K562 (cell line): ENCODE data around the gene EPB41L2. TPM values are rescaled to one million over a fixed set of nuclear protein-coding genes. Genes with fewer than 3 reads are reported as not detected.
A peak's percentile ranks its signal among the peaks of the same experiment; 100 is the strongest.
"Not testable (repeated sequence)": the region's sequence is repeated elsewhere in the genome, so short reads cannot be mapped to it uniquely, and the experiment has no call there.

Experiments used
- ATAC-seq: fragments of 200-7000 bp; cut with Tn5 transposase; 3 replicates; pipeline ENCODE4 v1.9.1; 2020; ENCODE audit warnings: moderate library complexity
- BruUV-seq: library from RNA; stranded (reverse); fragments of 400-500 nt; replicated peaks from 2 replicates; lab custom pipeline; 2021; lab: Mats Ljungman, UMichigan
- CTCF ChIA-PET: fragments of 300-600 bp; formaldehyde crosslinking; extraction: SDS; loops from one replicate; lab custom pipeline; 2021; ENCODE audit warnings: low intra/inter-chr PET ratio; lab: Yijun Ruan, JAX
- POLR2A ChIA-PET: fragments of 300-600, 350-650 bp; sonication (Branson Sonifier 250); formaldehyde crosslinking; extraction: SDS; loops from one replicate; lab custom pipeline; 2021; ENCODE audit warnings: antibody characterized with exemption, inconsistent platforms; lab: Yijun Ruan, JAX
- DNase-seq, 4 experiments: peaks; one replicate each; pipeline versions ENCODE4 v3.0.0 to v3.0.0-alpha.2; 2011 to 2018; ENCODE audit warnings: low spot score in 3 of 4, mixed read lengths in 3 of 4; ENCODE audit errors: extremely low read depth in 1 of 4
- FAIRE-seq: peaks from 2 replicates; lab custom pipeline; 2011; peaks lifted over from hg19 to GRCh38; lab: Jason Lieb, UNC
- H2AFZ ChIP-seq: 2 replicates; pipeline ENCODE4 v1.6.0; 2011; ENCODE audit warnings: low read depth, low read length, control low read depth, inconsistent platforms
- H3K27ac ChIP-seq: fragments of 200-600 bp; 3 replicates; pipeline ENCODE4 v1.8.0; 2011; ENCODE audit warnings: low read depth, mild to moderate bottlenecking, control low read depth, inconsistent platforms, low read length, moderate library complexity, mixed read lengths; ENCODE audit errors: extremely low read depth
- H3K27me3 ChIP-seq, 2 experiments: fragments of 300-600 bp in 1 of 2; 2 replicates in 1 of 2; 3 replicates in 1 of 2; pipeline versions ENCODE4 v1.6.0 to v1.8.0; 2011; ENCODE audit warnings: inconsistent platforms in 2 of 2, low read length in 2 of 2, mild to moderate bottlenecking in 1 of 2, mixed read lengths in 1 of 2, moderate library complexity in 1 of 2; ENCODE audit not compliant: control insufficient read depth in 2 of 2, insufficient read depth in 2 of 2
- H3K36me3 ChIP-seq: fragments of 300-600 bp; 3 replicates; pipeline ENCODE4 v1.8.0; 2011; ENCODE audit warnings: mild to moderate bottlenecking, low read length, inconsistent platforms; ENCODE audit not compliant: control insufficient read depth, insufficient read depth
- H3K4me1 ChIP-seq, 2 experiments: fragments of 200-600 bp in 1 of 2; replicated peaks in 1 of 2; 2 replicates in 1 of 2; 3 replicates in 1 of 2; pipeline versions ENCODE4 v1.5.1 to v1.8.0; 2011; ENCODE audit warnings: inconsistent platforms in 2 of 2, low read length in 2 of 2, mild to moderate bottlenecking in 1 of 2, mixed read lengths in 1 of 2, moderate library complexity in 1 of 2; ENCODE audit not compliant: control insufficient read depth in 2 of 2, insufficient read depth in 2 of 2
- H3K4me2 ChIP-seq: 2 replicates; pipeline ENCODE4 v1.6.1; 2011; ENCODE audit warnings: low read length, control low read depth, inconsistent platforms, mixed read lengths; ENCODE audit not compliant: insufficient read depth
- H3K4me3 ChIP-seq: fragments of 200-600 bp; sonication (generic), shearing (Covaris generic); 2 replicates; pipeline ENCODE4 v1.5.1; 2016; ENCODE audit warnings: control low read depth, inconsistent platforms
- H3K79me2 ChIP-seq: fragments of 200-600 bp; 3 replicates; pipeline ENCODE4 v1.8.0; 2011; ENCODE audit warnings: low read length, inconsistent platforms; ENCODE audit not compliant: control insufficient read depth, insufficient read depth
- H3K9ac ChIP-seq, 2 experiments: 2 replicates each; pipeline versions ENCODE4 v1.6.0 to v1.6.1; 2011; ENCODE audit warnings: low read depth in 2 of 2, low read length in 2 of 2, control low read depth in 1 of 2, inconsistent platforms in 1 of 2, mild to moderate bottlenecking in 1 of 2, mixed read lengths in 1 of 2; ENCODE audit not compliant: insufficient read depth in 1 of 2
- H3K9me1 ChIP-seq: one replicate; pipeline ENCODE4 v1.6.0; 2011; ENCODE audit warnings: inconsistent platforms, mild to moderate bottlenecking, low read length, moderate library complexity; ENCODE audit not compliant: control insufficient read depth, insufficient read depth
- H3K9me3 ChIP-seq: replicated peaks from 2 replicates; pipeline ENCODE4 v1.5.1; 2011; ENCODE audit warnings: low read depth, low read length, inconsistent platforms; ENCODE audit not compliant: control insufficient read depth, insufficient read depth
- H4K20me1 ChIP-seq: replicated peaks from 2 replicates; pipeline ENCODE4 v1.6.1; 2011; ENCODE audit warnings: low read length, inconsistent platforms, mixed read lengths; ENCODE audit not compliant: control insufficient read depth, insufficient read depth
- HNRNPLL ChIP-seq: fragments of 200-400 bp; formaldehyde crosslinking; IDR thresholded peaks from 2 replicates; pipeline ENCODE4 v1.6.1; 2017; ENCODE audit warnings: low read length, low read depth, mild to moderate bottlenecking; ENCODE audit not compliant: poor library complexity, severe bottlenecking
- SP1 ChIP-seq: sonication (generic); formaldehyde crosslinking; IDR thresholded peaks from 2 replicates; pipeline ENCODE4 v1.8.1; 2022; ENCODE audit warnings: mild to moderate bottlenecking, missing genetic modification reagents
- ZNF140 ChIP-seq: fragments of 250-450 bp; sonication (Bioruptor Pico); IDR thresholded peaks from 2 replicates; pipeline ENCODE4 v1.8.0; 2021; ENCODE audit warnings: moderate library complexity, mild to moderate bottlenecking, inconsistent platforms
- WGBS: fragments of 100-300 bp; shearing (Covaris generic); methylation state at CpG from one replicate; pipeline ENCODE4 v1.1.6; 2016; ENCODE audit warnings: low coverage, mixed read lengths; ENCODE audit not compliant: insufficient coverage; ENCODE audit errors: missing lambda C conversion rate; 5-methylcytosine and 5-hydroxymethylcytosine counted together
- in situ Hi-C: fragments of 300-500 bp; cut with MboI; formaldehyde crosslinking; loops from 4 replicates; pipeline ENCODE4 v1.15.0; 2018; ENCODE audit warnings: inconsistent platforms, mixed read lengths
- intact Hi-C: fragments of 100-400 bp; cut with micrococcal nuclease; formaldehyde crosslinking; loops from 2 replicates; pipeline ENCODE4 v1.14.2; 2022
- polyA plus RNA-seq, 8 experiments: library from polyadenylated mRNA; depleted of rRNA in 4 of 8; stranded (reverse) in 5 of 8; unstranded in 3 of 8; fragments of >200 nt; fragmentation: Nextera tagmentation in 2 of 8; fragmentation: Illumina TruSeq in 1 of 8; extraction: Ambion mirVana in 2 of 8; extraction: Trizol in 1 of 8; gene quantifications; 2 replicates each; pipeline versions ENCODE4 v1.2.1 to v1.2.3, GENCODE V29; 2011 to 2014; ENCODE audit warnings: inconsistent platforms in 1 of 8, missing spikeins in 1 of 8
- total RNA-seq, 7 experiments: library from RNA; depleted of rRNA in 6 of 7; stranded (reverse); fragments of >200 nt in 6 of 7; fragmentation: Illumina TruSeq in 2 of 7; extraction: Trizol in 2 of 7; gene quantifications; 2 replicates each; pipeline versions ENCODE4 v1.2.1 to v1.2.3, GENCODE V29; 2011 to 2021; ENCODE audit warnings: low replicate concordance in 1 of 7
- TF ChIP-seq, protein P1 (sequence below): sonication (generic); formaldehyde crosslinking; IDR thresholded peaks from 2 replicates; pipeline ENCODE4 v1.8.0; 2022; ENCODE audit warnings: mild to moderate bottlenecking, missing genetic modification reagents

EPB41L2 gene
- total and polyA plus RNA-seq, 9 of the 15 experiments (the other 6 are each of a cell fraction or from before 2014, with no cell fraction given), result 5.1 to 53.6 (median 25.0) TPM

DNA sequence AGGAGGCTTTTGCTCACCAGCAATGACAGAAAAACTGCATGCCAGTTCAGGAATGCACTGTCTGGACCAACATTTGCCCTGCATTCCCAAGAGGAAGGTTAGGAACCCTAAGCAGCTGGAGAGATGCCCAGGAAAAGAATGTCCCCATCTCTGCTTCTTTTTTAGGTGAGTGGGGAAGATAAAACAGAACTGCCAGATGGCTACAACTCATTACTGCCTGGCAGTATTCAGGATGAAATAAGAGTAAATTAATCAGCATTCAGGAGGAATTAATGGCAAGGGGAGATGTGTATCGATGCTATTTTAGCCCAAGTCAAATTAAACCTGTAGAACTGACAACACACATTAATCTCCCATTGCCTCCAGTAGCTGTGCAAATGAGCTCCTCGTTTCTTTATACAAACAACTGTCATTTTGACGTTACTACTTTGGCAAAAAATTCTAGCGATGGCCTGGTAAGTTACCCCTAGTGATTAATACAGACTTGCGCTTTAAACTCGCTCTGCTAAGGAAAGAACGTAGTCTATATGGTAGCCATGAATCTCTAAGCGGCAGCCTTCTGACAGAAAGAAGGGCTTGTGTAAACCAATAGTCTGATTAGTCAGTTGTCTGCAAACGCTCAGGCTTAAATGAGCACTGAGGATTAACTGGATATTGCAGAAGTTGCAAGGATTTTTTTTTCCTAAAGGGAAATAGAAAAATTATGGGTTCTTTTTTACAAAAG is 252.6 kb downstream of the EPB41L2 start:
- in situ Hi-C loops, result no loop called here
- H3K9me3 ChIP-seq, result no peaks in the 10 kb centered on the region
- H4K20me1 ChIP-seq, result no peaks in the 10 kb centered on the region
- no peak overlapping the region for H3K27ac ChIP-seq
- ATAC-seq, result no peak
- no peak for DNase-seq
- no peak for TF ChIP-seq SP1 (CRISPR knock-in tag)
- TF ChIP-seq, protein P1, sequence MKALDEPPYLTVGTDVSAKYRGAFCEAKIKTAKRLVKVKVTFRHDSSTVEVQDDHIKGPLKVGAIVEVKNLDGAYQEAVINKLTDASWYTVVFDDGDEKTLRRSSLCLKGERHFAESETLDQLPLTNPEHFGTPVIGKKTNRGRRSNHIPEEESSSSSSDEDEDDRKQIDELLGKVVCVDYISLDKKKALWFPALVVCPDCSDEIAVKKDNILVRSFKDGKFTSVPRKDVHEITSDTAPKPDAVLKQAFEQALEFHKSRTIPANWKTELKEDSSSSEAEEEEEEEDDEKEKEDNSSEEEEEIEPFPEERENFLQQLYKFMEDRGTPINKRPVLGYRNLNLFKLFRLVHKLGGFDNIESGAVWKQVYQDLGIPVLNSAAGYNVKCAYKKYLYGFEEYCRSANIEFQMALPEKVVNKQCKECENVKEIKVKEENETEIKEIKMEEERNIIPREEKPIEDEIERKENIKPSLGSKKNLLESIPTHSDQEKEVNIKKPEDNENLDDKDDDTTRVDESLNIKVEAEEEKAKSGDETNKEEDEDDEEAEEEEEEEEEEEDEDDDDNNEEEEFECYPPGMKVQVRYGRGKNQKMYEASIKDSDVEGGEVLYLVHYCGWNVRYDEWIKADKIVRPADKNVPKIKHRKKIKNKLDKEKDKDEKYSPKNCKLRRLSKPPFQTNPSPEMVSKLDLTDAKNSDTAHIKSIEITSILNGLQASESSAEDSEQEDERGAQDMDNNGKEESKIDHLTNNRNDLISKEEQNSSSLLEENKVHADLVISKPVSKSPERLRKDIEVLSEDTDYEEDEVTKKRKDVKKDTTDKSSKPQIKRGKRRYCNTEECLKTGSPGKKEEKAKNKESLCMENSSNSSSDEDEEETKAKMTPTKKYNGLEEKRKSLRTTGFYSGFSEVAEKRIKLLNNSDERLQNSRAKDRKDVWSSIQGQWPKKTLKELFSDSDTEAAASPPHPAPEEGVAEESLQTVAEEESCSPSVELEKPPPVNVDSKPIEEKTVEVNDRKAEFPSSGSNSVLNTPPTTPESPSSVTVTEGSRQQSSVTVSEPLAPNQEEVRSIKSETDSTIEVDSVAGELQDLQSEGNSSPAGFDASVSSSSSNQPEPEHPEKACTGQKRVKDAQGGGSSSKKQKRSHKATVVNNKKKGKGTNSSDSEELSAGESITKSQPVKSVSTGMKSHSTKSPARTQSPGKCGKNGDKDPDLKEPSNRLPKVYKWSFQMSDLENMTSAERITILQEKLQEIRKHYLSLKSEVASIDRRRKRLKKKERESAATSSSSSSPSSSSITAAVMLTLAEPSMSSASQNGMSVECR, result no peak
- TF ChIP-seq HNRNPLL, result peak; percentile 18
- TF ChIP-seq ZNF140 (CRISPR knock-in tag), result no peak
- H3K36me3 ChIP-seq, result no peaks in the 10 kb centered on the region
- H3K79me2 ChIP-seq, result no peaks in the 10 kb centered on the region
- 0% methylated on average over 9 of the region's 9 CpGs for WGBS
- no peak for FAIRE-seq
- H3K9me1 ChIP-seq, result no peaks in the 10 kb centered on the region
- no TSS peak for BruUV-seq
- no peak overlapping the region for H3K4me2 ChIP-seq
- no peak overlapping the region for H3K4me3 ChIP-seq
- intact Hi-C loops, result no loop called here
- H2AFZ ChIP-seq, result no peak overlapping the region
- H3K9ac ChIP-seq, result no peak overlapping the region
- H3K4me1 ChIP-seq, result no peaks in the 10 kb centered on the region
- ChIA-PET POLR2A (interaction anchor here (0.5 to 0.6 kb wide), 3 partner anchors 10 to 278 kb away, joined by 3 read pairs; no protein-coding TSS in a partner anchor), CTCF (no interaction called here)
- no peaks in the 10 kb centered on the region for H3K27me3 ChIP-seq

DNA sequence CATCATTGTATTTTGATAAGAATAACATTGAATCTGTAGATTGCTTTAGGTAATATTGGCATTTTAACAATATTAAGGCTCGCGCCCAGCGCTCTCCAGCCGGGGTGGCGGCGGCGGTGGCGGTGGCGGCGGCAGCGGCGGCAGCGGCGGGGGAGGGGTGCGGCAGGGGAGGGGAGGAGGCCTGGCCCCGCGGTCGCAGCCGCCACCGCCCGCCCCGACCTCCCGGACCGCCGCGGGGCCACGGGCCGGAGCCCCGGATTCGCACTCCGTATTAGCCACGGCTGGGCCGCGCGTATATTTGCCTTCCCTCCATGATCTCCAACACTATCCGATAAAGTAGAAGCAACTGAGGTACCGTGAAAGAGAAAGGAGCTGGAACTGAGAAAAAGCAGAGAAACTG is 261.7 kb downstream of the EPB41L2 start:
- H3K9ac ChIP-seq, H3K4me3 ChIP-seq, H3K79me2 ChIP-seq, H3K36me3 ChIP-seq, intact Hi-C loops, DNase-seq, H3K4me2 ChIP-seq, CTCF ChIA-PET, H3K4me1 ChIP-seq, BruUV-seq, FAIRE-seq, H3K9me1 ChIP-seq, H3K9me3 ChIP-seq, H4K20me1 ChIP-seq, ATAC-seq, in situ Hi-C loops, H3K27ac ChIP-seq, H3K27me3 ChIP-seq, H2AFZ ChIP-seq, POLR2A ChIA-PET: not testable (repeated sequence)
- 50% methylated on average over 6 of the region's 37 CpGs for WGBS
